Neural progenitor cell (in vitro differentiated cells): ENCODE results near the gene IGFL1. TPM values are rescaled to one million over a fixed set of nuclear protein-coding genes. Genes with fewer than 3 reads are reported as not detected.
"Not testable (repeated sequence)": the region's sequence is repeated elsewhere in the genome, so short reads cannot be mapped to it uniquely, and the experiment has no call there.

Source experiments
- DNase-seq: peaks from one replicate; pipeline ENCODE4 v3.0.0-alpha.2; 2016; ENCODE audit warnings: low spot score
- H2AFZ ChIP-seq: fragments of 200-600 bp; sonication (generic); replicated peaks from 2 replicates; pipeline ENCODE4 v1.6.1; 2016; ENCODE audit warnings: antibody characterized with exemption
- H3F3A ChIP-seq: fragments of 200-600 bp; sonication (generic); 2 replicates; pipeline ENCODE4 v1.6.1; 2016; ENCODE audit warnings: antibody characterized with exemption, low read depth
- H3K27ac ChIP-seq: fragments of 200-600 bp; sonication (generic); 2 replicates; pipeline ENCODE4 v1.5.1; 2016; ENCODE audit warnings: mild to moderate bottlenecking
- H3K27me3 ChIP-seq: fragments of 200-600 bp; sonication (generic); 2 replicates; pipeline ENCODE4 v1.6.1; 2016; ENCODE audit warnings: mild to moderate bottlenecking, moderate library complexity
- H3K36me3 ChIP-seq: fragments of 200-600 bp; sonication (generic); 2 replicates; pipeline ENCODE4 v1.5.1; 2016
- H3K4me1 ChIP-seq: fragments of 200-600 bp; sonication (generic); 2 replicates; pipeline ENCODE4 v1.6.1; 2016; ENCODE audit warnings: mixed run types
- H3K4me2 ChIP-seq: fragments of 200-600 bp; sonication (generic); 2 replicates; pipeline ENCODE4 v1.6.1; 2016
- H3K4me3 ChIP-seq: fragments of 200-600 bp; sonication (generic); 2 replicates; pipeline ENCODE4 v1.5.1; 2016
- H3K79me2 ChIP-seq: fragments of 200-600 bp; sonication (generic); 2 replicates; pipeline ENCODE4 v1.6.1; 2016; ENCODE audit warnings: low read depth
- H3K9ac ChIP-seq: fragments of 200-600 bp; sonication (generic); 2 replicates; pipeline ENCODE4 v1.6.1; 2016
- H3K9me3 ChIP-seq: fragments of 200-600 bp; sonication (generic); 2 replicates; pipeline ENCODE4 v1.5.1; 2016; ENCODE audit warnings: low read depth
- H4K20me1 ChIP-seq: fragments of 200-600 bp; sonication (generic); 2 replicates; pipeline ENCODE4 v1.6.1; 2016; ENCODE audit warnings: low read depth
- H3K27ac Mint-ChIP-seq: 3 replicates; pipeline ENCODE4 v1.8.0; 2021; ENCODE audit warnings: mixed read lengths
- H3K27me3 Mint-ChIP-seq: 2 replicates; pipeline ENCODE4 v1.8.0; 2022; ENCODE audit warnings: low read depth, mild to moderate bottlenecking, inconsistent platforms, moderate library complexity, mixed read lengths; ENCODE audit not compliant: insufficient read depth
- H3K36me3 Mint-ChIP-seq: 3 replicates; pipeline ENCODE4 v1.8.0; 2021; ENCODE audit warnings: mixed read lengths
- H3K4me1 Mint-ChIP-seq: 3 replicates; pipeline ENCODE4 v1.8.0; 2021; ENCODE audit warnings: mixed read lengths
- H3K4me3 Mint-ChIP-seq: 3 replicates; pipeline ENCODE4 v1.8.0; 2021; ENCODE audit warnings: mild to moderate bottlenecking, moderate library complexity, mixed read lengths
- H3K9me3 Mint-ChIP-seq: 3 replicates; pipeline ENCODE4 v1.8.0; 2020; ENCODE audit warnings: mixed read lengths
- EZH2 ChIP-seq: fragments of 200-600 bp; sonication (generic); IDR thresholded peaks from 2 replicates; pipeline ENCODE4 v1.6.1; 2017; ENCODE audit warnings: antibody characterized with exemption, mild to moderate bottlenecking, moderate library complexity
- EZH2phosphoT487 ChIP-seq: fragments of 200-600 bp; sonication (generic); IDR thresholded peaks from 2 replicates; pipeline ENCODE4 v1.6.1; 2017; ENCODE audit warnings: antibody characterized with exemption
- total RNA-seq: library from RNA; depleted of rRNA; stranded (reverse); fragments of >200 nt; gene quantifications from 2 replicates; pipeline ENCODE4 v1.2.3, GENCODE V29; 2015; ENCODE audit warnings: low replicate concordance
- TF ChIP-seq, protein P1 (sequence below): fragments of 200-600 bp; sonication (generic); IDR thresholded peaks from 2 replicates; pipeline ENCODE4 v1.5.1; 2017; ENCODE audit warnings: antibody characterized with exemption, mild to moderate bottlenecking

IGFL1 gene
- total RNA-seq, 1 donor from 2014 or later, result not detected

DNA sequence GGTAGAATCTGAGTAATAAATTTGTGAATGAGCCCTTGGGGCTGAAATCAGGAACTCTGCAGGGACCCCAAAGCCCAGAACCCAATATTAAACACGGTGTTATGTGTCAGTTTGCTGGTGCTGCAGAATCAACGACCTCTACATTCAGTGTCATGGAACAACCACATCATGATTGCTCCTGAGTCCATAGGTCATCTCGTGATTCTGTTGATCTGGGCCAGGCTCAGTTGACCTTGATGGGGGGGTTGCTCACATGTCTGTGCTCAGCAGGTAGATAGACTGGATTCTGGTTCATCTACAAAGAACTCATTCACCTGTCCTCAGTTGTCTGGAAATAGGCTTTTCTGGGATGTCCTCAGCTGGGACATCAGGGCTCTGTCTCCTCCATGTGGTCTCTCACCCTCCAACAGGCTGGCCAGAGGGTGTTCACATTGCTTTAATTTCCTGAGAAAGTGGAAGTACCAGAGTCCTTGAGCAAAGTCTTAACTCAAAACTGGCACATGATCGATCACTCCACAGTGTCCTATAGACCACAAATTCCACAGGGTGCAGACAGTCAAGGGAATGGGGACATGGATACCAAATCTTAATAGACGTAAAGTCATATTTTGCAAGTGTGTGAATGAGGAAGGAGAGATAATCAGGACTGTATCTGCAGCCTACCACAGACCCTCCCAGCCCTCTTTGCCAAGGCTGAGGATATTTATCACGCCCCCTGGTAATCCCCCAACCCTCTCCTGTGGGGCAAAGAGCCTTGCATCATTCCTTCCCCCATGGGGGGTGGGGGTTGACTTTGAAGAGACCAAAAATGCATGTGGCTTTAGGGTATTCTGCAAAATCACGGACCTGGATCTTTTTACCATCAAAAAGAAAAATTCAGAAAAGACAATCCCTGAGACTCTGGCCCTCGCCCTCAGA, 39.3 kb upstream of the IGFL1 start:
- DNase-seq, result no peak
- H4K20me1 ChIP-seq, result no peaks in the 10 kb centered on the region
- no peak overlapping the region for H3K4me2 ChIP-seq
- H3K9me3 ChIP-seq, result no peaks in the 10 kb centered on the region
- no peak overlapping the region for H3K9ac ChIP-seq
- no peak overlapping the region for H2AFZ ChIP-seq
- no peaks in the 10 kb centered on the region for H3F3A ChIP-seq
- Mint-ChIP-seq H3K27me3 (peaks cover 7% of the 10 kb centered on the region), H3K4me1 (no peaks in the 10 kb centered on the region), H3K27ac (no peak overlapping the region), H3K36me3 (no peaks in the 10 kb centered on the region), H3K9me3 (no peaks in the 10 kb centered on the region), H3K4me3 (no peak overlapping the region)
- H3K4me3 ChIP-seq, result no peak overlapping the region
- no peaks in the 10 kb centered on the region for H3K4me1 ChIP-seq
- TF ChIP-seq, protein P1, sequence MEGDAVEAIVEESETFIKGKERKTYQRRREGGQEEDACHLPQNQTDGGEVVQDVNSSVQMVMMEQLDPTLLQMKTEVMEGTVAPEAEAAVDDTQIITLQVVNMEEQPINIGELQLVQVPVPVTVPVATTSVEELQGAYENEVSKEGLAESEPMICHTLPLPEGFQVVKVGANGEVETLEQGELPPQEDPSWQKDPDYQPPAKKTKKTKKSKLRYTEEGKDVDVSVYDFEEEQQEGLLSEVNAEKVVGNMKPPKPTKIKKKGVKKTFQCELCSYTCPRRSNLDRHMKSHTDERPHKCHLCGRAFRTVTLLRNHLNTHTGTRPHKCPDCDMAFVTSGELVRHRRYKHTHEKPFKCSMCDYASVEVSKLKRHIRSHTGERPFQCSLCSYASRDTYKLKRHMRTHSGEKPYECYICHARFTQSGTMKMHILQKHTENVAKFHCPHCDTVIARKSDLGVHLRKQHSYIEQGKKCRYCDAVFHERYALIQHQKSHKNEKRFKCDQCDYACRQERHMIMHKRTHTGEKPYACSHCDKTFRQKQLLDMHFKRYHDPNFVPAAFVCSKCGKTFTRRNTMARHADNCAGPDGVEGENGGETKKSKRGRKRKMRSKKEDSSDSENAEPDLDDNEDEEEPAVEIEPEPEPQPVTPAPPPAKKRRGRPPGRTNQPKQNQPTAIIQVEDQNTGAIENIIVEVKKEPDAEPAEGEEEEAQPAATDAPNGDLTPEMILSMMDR, result no peak
- TF ChIP-seq EZH2phosphoT487 (no peak), EZH2 (no peak)
- H3K27me3 ChIP-seq, result no peaks in the 10 kb centered on the region
- H3K27ac ChIP-seq, result no peak overlapping the region
- H3K36me3 ChIP-seq, result no peaks in the 10 kb centered on the region
- no peaks in the 10 kb centered on the region for H3K79me2 ChIP-seq

DNA sequence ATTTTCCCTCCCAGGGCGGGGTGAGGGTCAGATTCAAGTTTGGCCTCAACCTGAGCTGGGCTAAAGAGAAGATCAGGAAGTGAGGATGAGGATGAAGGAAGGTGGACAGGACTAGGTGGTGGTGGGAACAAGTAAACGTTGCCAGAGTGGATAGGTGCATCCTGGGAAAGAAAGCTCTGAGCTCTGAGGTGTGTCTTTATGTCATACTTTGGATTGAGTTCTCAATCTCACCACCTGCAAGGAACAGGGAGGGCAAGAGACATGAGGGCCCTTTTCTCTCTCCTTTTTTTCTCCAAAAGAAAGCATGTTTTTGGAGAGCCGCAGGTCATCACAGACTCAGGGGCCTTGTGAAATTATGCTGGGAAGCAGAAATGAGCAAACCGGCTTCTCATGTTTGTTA, 38.2 kb upstream of the IGFL1 start:
- no peak for DNase-seq
- Histone ChIP-seq H3F3A (no peaks in the 10 kb centered on the region), H3K9ac (no peak overlapping the region), H2AFZ (no peak overlapping the region), H3K9me3 (no peaks in the 10 kb centered on the region), H3K4me3 (no peak overlapping the region), H3K79me2 (no peaks in the 10 kb centered on the region), H3K36me3 (no peaks in the 10 kb centered on the region), H3K27me3 (no peaks in the 10 kb centered on the region), H3K27ac (no peak overlapping the region), H3K4me1 (no peaks in the 10 kb centered on the region), H4K20me1 (no peaks in the 10 kb centered on the region), H3K4me2 (no peak overlapping the region)
- Mint-ChIP-seq H3K36me3 (no peaks in the 10 kb centered on the region), H3K27me3 (peaks cover 7% of the 10 kb centered on the region), H3K9me3 (no peaks in the 10 kb centered on the region), H3K4me3 (no peak overlapping the region), H3K4me1 (no peaks in the 10 kb centered on the region), H3K27ac (peak overlapping the region; percentile 79)
- no peak for TF ChIP-seq EZH2phosphoT487
- no peak for TF ChIP-seq EZH2

DNA sequence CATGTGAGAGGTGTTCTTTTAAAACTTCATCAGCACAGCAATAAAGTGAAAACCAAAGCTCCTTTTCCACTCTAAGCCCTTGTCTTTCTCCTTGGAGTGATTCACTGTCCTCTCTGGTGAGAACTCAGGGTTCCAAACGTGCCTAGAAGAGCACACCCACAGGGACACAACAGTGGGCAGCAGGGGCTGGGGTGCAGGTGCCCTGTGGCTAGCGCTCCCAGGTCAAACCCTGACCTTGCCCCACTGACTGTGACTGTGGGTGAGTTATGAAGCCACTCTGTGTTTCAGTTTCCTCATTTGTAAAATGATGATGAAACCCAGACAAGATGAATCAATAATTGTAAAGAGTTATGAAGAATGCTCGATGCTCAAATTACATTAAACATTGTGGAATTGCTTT, 37.6 kb upstream of the IGFL1 start:
- Histone ChIP-seq H3K9me3 (no peaks in the 10 kb centered on the region), H2AFZ (no peak overlapping the region), H3K27me3 (no peaks in the 10 kb centered on the region), H3K4me3 (no peak overlapping the region), H3K27ac (no peak overlapping the region), H3K36me3 (no peaks in the 10 kb centered on the region), H4K20me1 (no peaks in the 10 kb centered on the region), H3K79me2 (no peaks in the 10 kb centered on the region), H3F3A (no peaks in the 10 kb centered on the region), H3K4me2 (no peak overlapping the region), H3K9ac (no peak overlapping the region), H3K4me1 (no peaks in the 10 kb centered on the region)
- DNase-seq, result no peak
- no peaks in the 10 kb centered on the region for H3K9me3 Mint-ChIP-seq
- TF ChIP-seq, protein P1, result no peak
- no peak for TF ChIP-seq EZH2
- no peak for TF ChIP-seq EZH2phosphoT487
- peaks cover 4% of the 10 kb centered on the region for H3K27me3 Mint-ChIP-seq
- no peak overlapping the region for H3K27ac Mint-ChIP-seq
- no peak overlapping the region for H3K4me3 Mint-ChIP-seq
- H3K36me3 Mint-ChIP-seq, result no peaks in the 10 kb centered on the region
- no peaks in the 10 kb centered on the region for H3K4me1 Mint-ChIP-seq

DNA sequence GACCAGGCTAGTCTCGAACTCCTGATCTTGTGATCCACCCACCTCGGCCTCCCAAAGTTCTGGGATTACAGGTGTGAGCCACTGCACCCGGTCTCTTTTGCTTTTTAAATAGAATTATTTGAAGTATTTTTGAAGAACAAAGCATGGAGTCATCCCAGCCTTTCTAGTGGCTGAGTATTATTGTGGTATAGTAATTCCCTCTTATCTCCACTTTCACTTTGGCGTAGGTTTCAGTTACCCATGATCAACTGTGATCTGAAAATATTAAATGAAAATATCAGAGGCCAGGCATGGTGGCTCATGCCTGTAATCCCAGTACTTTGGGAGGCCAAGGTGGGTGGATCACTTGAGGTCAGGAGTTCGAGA, 36.9 kb upstream of the IGFL1 start:
- not testable (repeated sequence) for H4K20me1 ChIP-seq, H3K27me3 Mint-ChIP-seq, H3K4me2 ChIP-seq, H3K9ac ChIP-seq, H3F3A ChIP-seq, H3K9me3 ChIP-seq, DNase-seq, H3K4me1 ChIP-seq, H3K27ac Mint-ChIP-seq, H2AFZ ChIP-seq, H3K27ac ChIP-seq, H3K36me3 ChIP-seq, H3K36me3 Mint-ChIP-seq, H3K27me3 ChIP-seq, H3K4me3 Mint-ChIP-seq, H3K4me3 ChIP-seq, H3K79me2 ChIP-seq, H3K4me1 Mint-ChIP-seq, H3K9me3 Mint-ChIP-seq
